GM21723 (cell line): Measurements from ENCODE around the gene AGRP.

Source experiments
- ATAC-seq: cut with Tn5 transposase; IDR thresholded peaks from one replicate; pipeline ENCODE4 v1.9.1; 2021; ENCODE audit warnings: mild to moderate bottlenecking, moderate library complexity; ENCODE audit not compliant: unreplicated experiment

AGRP gene

GRCh38 chr16:67463691-67464090, 19.7 kb downstream of the AGRP start:
- no peak for ATAC-seq

DNA sequence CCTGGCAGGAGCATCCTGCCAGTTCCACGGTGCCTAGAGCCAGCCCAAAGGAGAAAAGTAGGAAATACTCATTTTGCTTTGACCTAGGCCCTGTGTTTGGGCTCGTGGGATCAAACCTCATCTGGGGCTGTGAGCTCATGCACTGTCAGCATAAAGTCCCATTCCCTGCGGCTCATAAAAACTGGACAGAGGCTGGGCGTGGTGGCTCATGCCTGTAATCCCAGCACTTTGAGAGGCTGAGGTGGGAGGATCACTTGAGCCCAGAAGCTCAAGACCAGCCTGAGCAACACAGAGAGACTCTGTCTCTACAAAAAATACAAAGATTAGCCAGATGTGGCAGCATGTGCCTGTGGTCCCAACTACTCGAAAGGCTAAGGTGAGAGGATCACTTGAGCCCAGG, 20.3 kb downstream of the AGRP start:
- no peak for ATAC-seq

DNA sequence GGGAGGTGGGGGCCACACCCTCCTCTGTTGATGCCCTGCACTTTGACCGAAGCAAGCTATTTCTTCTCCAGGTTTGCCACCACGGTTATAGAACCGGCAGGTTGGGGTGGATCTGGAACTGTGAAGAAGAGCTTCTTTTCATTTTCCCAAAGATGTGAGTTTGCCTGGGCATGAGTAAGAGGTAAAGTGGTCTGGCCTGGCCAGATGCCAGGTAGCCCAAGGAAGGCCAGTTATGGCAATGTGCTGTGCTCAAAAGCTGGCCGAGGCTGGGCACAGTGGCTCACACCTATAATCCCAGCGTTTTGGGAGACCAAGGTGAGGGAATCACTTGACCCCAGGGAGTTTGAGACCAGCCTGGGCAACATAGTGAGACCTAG, 21.1 kb downstream of the AGRP start:
- no peak for ATAC-seq

DNA sequence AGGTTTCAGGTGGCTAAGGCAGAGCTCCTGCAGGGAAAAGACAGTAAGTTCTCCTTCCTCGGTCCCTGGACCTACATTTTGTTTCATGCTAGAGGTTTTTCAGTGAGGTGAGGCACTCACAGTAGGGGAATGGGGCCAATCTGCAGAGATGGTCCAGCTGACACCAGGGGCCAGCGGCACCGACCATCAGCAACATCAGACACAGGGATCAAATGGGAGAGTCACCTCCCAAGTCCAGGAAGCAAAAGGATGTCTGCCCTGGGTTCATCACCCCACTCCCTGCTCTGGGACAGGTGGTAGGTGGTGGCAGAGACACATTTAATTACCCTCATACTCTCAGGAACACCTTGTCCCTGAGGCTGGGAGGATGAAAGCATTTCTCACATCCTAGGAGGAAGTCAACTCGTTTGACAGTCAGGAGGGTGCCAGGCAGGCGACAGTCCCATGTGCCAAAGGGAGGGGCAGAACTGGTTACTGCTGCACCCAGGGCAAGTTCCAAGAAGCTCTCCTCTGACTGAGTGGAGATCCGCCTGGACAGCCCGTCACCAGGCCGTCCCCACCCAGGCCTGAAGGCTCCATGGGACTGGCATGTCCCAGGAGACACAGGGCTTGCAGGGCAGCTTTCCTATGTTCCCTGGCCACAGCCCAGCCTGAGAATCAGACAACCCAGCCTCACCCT, 21.6 kb downstream of the AGRP start:
- ATAC-seq = no peak

- ATAC-seq = no peak
These were observed 22.4 kb downstream of the AGRP start for GRCh38 chr16:67460961-67461360.

- no peak for ATAC-seq
These were observed 23.2 kb downstream of the AGRP start for GRCh38 chr16:67460168-67460567.

DNA sequence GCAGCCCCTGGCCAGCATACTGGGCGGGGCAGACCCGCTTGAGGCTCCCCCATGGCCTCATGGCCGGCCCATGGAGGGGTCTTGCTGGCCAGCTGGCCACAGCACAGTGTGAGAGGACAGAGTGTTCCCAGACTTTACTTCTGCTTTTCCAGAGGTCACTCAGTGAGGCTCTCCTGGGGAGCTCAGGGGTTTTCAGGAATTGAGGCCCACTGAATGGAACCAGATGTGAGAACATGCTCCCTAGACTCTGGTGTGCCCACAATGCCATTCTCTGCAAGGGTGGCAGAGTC, 23.5 kb downstream of the AGRP start:
- no peak for ATAC-seq

DNA sequence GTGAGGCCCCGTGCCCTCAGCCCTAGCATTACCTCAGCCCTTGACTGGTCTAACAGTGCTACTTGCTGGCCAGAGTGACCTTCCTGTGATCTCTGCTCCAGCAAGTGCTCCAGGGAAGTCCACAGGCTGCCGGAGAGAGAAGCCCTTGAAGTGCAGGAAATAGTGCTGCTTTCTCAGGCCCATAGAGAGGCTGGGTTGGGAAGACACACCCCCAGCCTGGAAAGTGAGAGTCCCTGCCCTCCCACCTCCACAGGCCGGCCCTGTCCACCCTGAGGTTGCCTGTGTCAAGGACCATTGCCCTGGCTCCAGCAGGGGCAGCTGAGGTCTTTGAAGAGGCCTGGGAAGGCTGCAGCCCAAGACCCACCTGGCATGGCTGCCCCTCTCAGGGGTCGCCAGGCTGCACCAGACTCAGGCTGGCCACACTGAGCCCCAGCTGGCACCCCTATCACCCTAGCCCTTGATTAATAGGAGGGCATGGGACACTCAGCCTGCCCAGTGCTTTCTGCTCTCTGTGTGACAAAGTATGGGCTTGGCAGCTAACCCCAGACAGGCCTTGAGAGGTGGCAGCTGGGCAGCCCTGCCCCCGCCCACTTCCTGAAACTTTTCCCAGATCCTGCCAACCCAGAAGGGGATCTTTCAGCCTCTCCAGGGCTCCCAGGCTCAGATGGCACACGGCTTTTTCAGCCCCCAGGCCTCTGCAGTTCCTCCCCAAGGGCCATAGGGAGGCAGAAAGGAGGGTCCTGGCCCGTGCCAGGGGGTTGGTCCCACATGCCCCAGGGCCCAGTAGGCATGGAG, 24.1 kb downstream of the AGRP start:
- ATAC-seq = no peak

- ATAC-seq = no peak
These were observed 25.2 kb downstream of the AGRP start for GRCh38 chr16:67458121-67458641.

GRCh38 chr16:67457611-67458010, 25.7 kb downstream of the AGRP start:
- no peak for ATAC-seq

DNA sequence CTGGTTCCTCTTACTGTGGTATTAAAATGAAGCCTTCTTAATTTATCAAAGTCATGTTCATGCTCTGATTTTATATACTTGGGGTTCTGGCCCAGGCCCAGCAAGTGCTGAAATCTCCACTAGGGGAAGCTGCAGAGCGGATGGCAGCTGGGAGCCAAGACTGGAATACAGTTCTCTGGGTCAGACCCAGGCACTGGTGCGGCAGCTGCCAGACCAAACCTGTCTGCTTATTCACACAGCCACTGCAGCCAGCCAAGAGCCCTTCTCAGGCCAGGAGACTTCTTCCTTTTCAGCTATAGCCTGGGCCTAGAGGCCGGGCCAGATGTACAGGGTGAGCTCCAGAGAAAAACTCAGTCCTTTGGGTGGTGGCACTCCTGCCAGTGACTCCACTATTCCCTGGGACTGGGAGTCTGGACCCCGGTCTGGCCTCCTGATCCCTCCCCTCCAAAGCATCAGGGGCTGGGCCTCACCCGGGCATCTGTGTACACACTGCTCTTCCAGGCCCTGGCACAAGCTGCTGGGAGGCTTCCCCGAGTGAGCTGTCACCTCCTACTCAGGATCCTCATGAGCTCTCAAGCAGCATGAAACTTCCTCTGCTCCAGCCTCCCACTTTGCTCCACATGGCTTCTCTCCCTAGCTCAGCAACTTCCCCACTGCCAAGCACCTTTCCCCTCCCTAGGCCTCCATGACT, 26.8 kb downstream of the AGRP start:
- ATAC-seq = no peak

DNA sequence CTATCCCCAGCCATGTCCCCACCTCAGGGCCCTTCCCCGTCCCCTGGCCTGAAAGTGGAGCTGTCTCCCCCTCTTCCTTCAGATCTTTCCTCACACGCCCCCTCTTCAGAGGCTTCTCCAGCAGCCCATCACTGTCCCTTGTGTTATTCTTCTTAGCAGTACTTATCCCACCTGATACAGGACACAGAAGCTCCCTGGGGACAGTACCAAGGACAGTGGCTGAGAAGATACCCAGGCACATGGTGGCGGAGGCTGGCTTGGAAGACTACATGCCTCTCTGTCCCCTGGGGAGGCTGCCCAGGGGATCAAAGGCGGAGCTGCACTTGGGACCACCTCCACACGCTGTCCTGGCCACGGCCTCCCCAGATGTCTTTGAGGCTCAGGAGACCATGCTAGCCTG, 28.5 kb downstream of the AGRP start:
- no peak for ATAC-seq

DNA sequence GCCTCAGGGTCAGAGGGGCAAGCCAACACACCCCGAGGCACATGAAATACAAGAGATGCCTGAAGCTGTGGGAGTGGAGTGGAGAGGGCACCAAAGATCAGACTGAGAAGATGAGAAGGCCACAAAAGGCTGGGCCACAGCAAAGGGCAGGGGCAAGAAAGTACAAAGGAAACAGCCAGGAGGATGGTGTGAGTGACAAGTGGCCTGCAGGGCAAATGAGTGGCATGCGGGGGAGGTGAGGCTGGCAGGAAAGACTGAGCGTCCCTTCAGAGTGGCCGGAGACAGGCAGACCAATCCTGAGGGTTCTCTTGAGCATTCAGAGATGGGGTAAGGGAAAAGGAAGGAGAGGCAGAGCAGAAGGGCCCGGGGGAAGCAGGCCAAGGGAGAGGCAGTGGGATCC, 29.2 kb downstream of the AGRP start:
- no peak for ATAC-seq

GRCh38 chr16:67451704-67452435, 31.5 kb downstream of the AGRP start:
- ATAC-seq = no peak

- ATAC-seq = no peak
These were observed 32.2 kb downstream of the AGRP start for GRCh38 chr16:67451061-67451703.

DNA sequence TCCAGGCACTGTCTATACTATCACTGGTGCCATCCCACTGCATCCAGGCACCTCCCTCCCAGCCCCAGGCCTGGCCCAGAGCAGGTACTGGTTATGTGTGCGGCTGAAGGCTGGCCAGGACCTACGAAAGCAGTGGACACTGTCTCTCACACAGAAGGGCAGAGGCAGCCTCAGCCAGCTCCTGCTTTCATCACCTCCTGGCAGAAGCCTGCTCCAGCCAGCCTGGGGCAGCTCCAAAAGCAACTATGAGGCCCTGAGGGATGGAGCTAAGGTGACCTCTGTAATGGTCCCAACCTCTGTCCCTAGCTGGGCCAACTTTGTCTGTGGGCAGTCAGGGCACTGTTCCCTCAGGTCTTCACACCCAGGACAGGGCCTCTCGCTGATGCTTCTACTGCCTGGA, 33.6 kb downstream of the AGRP start:
- ATAC-seq = no peak

- ATAC-seq = no peak
These were observed 34.0 kb downstream of the AGRP start for GRCh38 chr16:67449336-67449735.

DNA sequence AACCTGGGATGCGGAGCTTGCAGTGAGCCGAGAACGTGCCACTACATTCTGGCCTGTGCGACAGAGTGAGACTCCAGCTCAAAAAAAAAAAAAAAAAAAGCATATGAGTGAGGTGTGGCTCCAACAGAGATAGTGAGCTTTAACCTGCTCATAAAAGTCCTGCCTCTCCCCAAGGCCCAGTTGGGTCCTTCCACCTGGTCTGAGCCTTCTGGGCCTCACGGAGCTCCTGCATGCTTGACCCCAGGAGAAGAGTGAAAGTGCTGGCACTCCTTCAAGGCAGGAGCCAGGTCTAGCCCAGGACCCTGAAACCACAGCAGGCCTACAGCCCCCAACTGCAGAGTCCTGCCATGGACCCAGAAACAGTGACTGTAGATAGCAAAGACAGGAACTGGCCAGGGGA, 34.8 kb downstream of the AGRP start:
- ATAC-seq = no peak

- ATAC-seq = no peak
These were observed 35.8 kb downstream of the AGRP start for GRCh38 chr16:67447508-67448076.

GRCh38 chr16:67446968-67447507, 36.3 kb downstream of the AGRP start:
- ATAC-seq = no peak
